ENCODE measurements around the gene TRIM34.

TRIM34 gene

GRCh38 chr11:5620651-5621521, 3.9 kb upstream of the TRIM34 start:
- H3F3A ChIP-seq (ENCODE audit: insufficient read depth, low read length): no peaks in the 10 kb centered on the region
- H2AFZ ChIP-seq (ENCODE audit: low read length): no peak overlapping the region
- no peak overlapping the region for H3K9ac ChIP-seq (ENCODE audit: low read length)
- no peaks in the 10 kb centered on the region for H3K27me3 ChIP-seq (replicated peaks; ENCODE audit: insufficient read depth, low read length)
- no peaks in the 10 kb centered on the region for H3K36me3 ChIP-seq (replicated peaks; ENCODE audit: insufficient read depth, low read length)
- H3K4me3 ChIP-seq (ENCODE audit: low read length): no peak overlapping the region
- H4K20me1 ChIP-seq (ENCODE audit: insufficient read depth, low read length): no peaks in the 10 kb centered on the region
- H3K9me2 ChIP-seq (replicated peaks; ENCODE audit: insufficient read depth, low read length): no peaks in the 10 kb centered on the region
- H3K9me3 ChIP-seq (replicated peaks; ENCODE audit: insufficient read depth, low read length): no peaks in the 10 kb centered on the region
- H3K79me2 ChIP-seq (ENCODE audit: low read length): no peaks in the 10 kb centered on the region
- H3K27ac ChIP-seq (ENCODE audit: low read length): no peak overlapping the region
- H3K4me2 ChIP-seq (ENCODE audit: low read depth, low read length): no peak overlapping the region
- TF ChIP-seq CTCF (IDR thresholded peaks at IDR 0.05; ENCODE audit: low read length): no peak
- peaks cover 8% of the 10 kb centered on the region for H3K4me1 ChIP-seq (ENCODE audit: low read length)
- DNase-seq: no peak

GRCh38 chr11:5621580-5621979, 3.2 kb upstream of the TRIM34 start:
- Histone ChIP-seq H3K9me2 (replicated peaks; ENCODE audit: insufficient read depth, low read length) (no peaks in the 10 kb centered on the region), H3K79me2 (ENCODE audit: low read length) (no peaks in the 10 kb centered on the region), H3K4me3 (ENCODE audit: low read length) (no peak overlapping the region), H3K9ac (ENCODE audit: low read length) (no peak overlapping the region), H3K27me3 (replicated peaks; ENCODE audit: insufficient read depth, low read length) (no peaks in the 10 kb centered on the region), H3K4me2 (ENCODE audit: low read depth, low read length) (no peak overlapping the region), H3K4me1 (ENCODE audit: low read length) (peaks cover 8% of the 10 kb centered on the region), H2AFZ (ENCODE audit: low read length) (no peak overlapping the region), H3K27ac (ENCODE audit: low read length) (no peak overlapping the region), H3K36me3 (replicated peaks; ENCODE audit: insufficient read depth, low read length) (no peaks in the 10 kb centered on the region), H4K20me1 (ENCODE audit: insufficient read depth, low read length) (no peaks in the 10 kb centered on the region), H3F3A (ENCODE audit: insufficient read depth, low read length) (no peaks in the 10 kb centered on the region), H3K9me3 (replicated peaks; ENCODE audit: insufficient read depth, low read length) (no peaks in the 10 kb centered on the region)
- no peak for DNase-seq
- TF ChIP-seq EZH2phosphoT487 (IDR thresholded peaks at IDR 0.05; ENCODE audit: low read length) (no peak), CTCF (IDR thresholded peaks at IDR 0.05; ENCODE audit: low read length) (no peak), EZH2 (optimal IDR thresholded peaks at IDR 0.05; ENCODE audit: low read depth, low read length) (no peak)

- no peaks in the 10 kb centered on the region for H3K79me2 ChIP-seq (ENCODE audit: low read length)
- H3K4me2 ChIP-seq (ENCODE audit: low read depth, low read length): no peak overlapping the region
- H3K27ac ChIP-seq (ENCODE audit: low read length): no peak overlapping the region
- H3K9me3 ChIP-seq (replicated peaks; ENCODE audit: insufficient read depth, low read length): no peaks in the 10 kb centered on the region
- no peaks in the 10 kb centered on the region for H3K9me2 ChIP-seq (replicated peaks; ENCODE audit: insufficient read depth, low read length)
- H3K9ac ChIP-seq (ENCODE audit: low read length): no peak overlapping the region
- H3K4me3 ChIP-seq (ENCODE audit: low read length): no peak overlapping the region
- H3K4me1 ChIP-seq (ENCODE audit: low read length): peaks cover 8% of the 10 kb centered on the region
- H3K27me3 ChIP-seq (replicated peaks; ENCODE audit: insufficient read depth, low read length): no peaks in the 10 kb centered on the region
- H4K20me1 ChIP-seq (ENCODE audit: insufficient read depth, low read length): no peaks in the 10 kb centered on the region
- no peak for DNase-seq
- H2AFZ ChIP-seq (ENCODE audit: low read length): no peak overlapping the region
- H3K36me3 ChIP-seq (replicated peaks; ENCODE audit: insufficient read depth, low read length): no peaks in the 10 kb centered on the region
- no peaks in the 10 kb centered on the region for H3F3A ChIP-seq (ENCODE audit: insufficient read depth, low read length)
- no peak for TF ChIP-seq EZH2 (optimal IDR thresholded peaks at IDR 0.05; ENCODE audit: low read depth, low read length)
- TF ChIP-seq CTCF (IDR thresholded peaks at IDR 0.05; ENCODE audit: low read length): no peak
- no peak for TF ChIP-seq EZH2phosphoT487 (IDR thresholded peaks at IDR 0.05; ENCODE audit: low read length)
These were observed 2.0 kb upstream of the TRIM34 start for GRCh38 chr11:5622802-5623201.

Data from MM.1S (cell line).